ENCODE measurements around the gene PIK3C2B.
"Not testable (repeated sequence)": the region's sequence is repeated elsewhere in the genome, so short reads cannot be mapped to it uniquely, and the experiment has no call there.

PIK3C2B gene

DNA sequence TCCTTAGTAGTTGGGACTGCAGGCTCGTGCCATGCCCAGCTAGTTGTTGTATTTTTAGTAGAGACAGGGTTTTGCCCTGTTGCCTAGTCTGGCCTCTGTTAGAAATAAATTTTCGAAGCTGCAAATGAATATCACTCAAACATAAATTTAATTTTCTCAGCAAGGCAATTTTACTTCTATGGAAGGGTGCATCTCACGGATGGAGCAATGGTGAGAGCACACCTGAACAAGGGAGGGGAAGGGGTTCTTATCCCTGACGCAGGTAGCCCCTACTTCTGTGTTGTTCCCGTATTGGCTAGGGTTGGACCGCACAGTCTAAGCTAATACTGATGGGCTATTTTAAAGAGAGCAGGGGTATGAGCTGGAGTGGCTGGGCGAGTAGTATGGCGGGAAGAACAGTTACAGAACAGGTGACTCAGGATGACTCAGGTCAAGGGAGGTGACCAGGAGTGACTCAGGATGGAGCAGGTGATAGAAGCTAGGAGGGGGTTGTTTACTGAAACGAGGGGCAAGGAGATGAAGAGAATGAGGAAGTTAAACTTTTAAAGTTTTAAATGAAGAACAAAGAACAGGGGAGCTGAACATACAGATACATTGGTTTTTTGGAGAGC lies 29.1 kb upstream of the PIK3C2B start:
- Histone ChIP-seq H3K4me3 (ENCODE audit: low read depth, low read length) (no peak overlapping the region), H3K27ac (ENCODE audit: low read depth, low read length) (0 out of 2 replicates have a peak overlapping the region, but pooled peaks have one; percentile 65)

DNA sequence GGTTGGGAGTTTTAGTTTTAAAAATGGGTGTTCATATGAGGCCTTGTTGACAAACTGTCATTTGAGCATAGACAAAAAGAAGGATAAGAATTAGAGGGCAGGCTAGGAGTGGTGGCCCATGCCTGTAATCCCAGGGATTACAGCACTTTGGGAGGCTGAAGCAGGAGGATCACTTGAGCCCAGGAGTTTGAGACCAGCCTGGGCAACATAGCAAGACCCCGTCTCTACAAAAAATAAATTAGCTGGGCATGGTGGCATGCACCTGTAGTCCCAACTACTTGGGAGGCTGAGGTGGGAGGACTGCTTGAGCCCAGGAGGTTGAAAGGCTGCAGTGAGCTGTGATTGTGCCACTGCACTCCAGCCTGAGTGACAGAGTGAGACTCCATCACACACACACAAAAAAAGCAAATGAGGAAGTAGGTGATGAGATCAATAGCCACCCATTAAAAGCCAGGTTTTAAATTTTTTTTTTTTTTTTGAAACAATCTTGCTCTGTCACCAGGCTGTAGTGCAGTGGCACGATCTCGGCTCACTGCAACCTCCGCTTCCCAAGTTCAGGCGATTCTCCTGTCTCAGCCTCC lies 27.4 kb upstream of the PIK3C2B start:
- peaks cover 53% of the 10 kb centered on the region for H3K36me3 ChIP-seq (ENCODE audit: control insufficient read depth, insufficient read depth, low read length)
- H3K9ac ChIP-seq (ENCODE audit: low read length); H3K9me3 ChIP-seq (ENCODE audit: control insufficient read depth, insufficient read depth, low read depth, low read length); H3K4me3 ChIP-seq (ENCODE audit: low read depth, low read length); H3K4me1 ChIP-seq (ENCODE audit: control insufficient read depth, insufficient read depth, low read length); H3K27me3 ChIP-seq (ENCODE audit: control insufficient read depth, insufficient read depth, low read length); H3K27ac ChIP-seq (ENCODE audit: low read depth, low read length): not testable (repeated sequence)

More for the DNA sequence above, 29.1 kb upstream of the PIK3C2B start:
- H3K9me3 ChIP-seq (ENCODE audit: control insufficient read depth, insufficient read depth, low read depth, low read length): peaks cover 9% of the 10 kb centered on the region
- peaks cover 6% of the 10 kb centered on the region; the same call in 1 of the 2 replicates for H3K4me1 ChIP-seq (ENCODE audit: control insufficient read depth, insufficient read depth, low read length)
- H3K36me3 ChIP-seq (ENCODE audit: control insufficient read depth, insufficient read depth, low read length): peaks cover 60% of the 10 kb centered on the region
- no peak overlapping the region for H3K9ac ChIP-seq (ENCODE audit: low read length)
- H3K27me3 ChIP-seq (ENCODE audit: control insufficient read depth, insufficient read depth, low read length): no peaks in the 10 kb centered on the region

DNA sequence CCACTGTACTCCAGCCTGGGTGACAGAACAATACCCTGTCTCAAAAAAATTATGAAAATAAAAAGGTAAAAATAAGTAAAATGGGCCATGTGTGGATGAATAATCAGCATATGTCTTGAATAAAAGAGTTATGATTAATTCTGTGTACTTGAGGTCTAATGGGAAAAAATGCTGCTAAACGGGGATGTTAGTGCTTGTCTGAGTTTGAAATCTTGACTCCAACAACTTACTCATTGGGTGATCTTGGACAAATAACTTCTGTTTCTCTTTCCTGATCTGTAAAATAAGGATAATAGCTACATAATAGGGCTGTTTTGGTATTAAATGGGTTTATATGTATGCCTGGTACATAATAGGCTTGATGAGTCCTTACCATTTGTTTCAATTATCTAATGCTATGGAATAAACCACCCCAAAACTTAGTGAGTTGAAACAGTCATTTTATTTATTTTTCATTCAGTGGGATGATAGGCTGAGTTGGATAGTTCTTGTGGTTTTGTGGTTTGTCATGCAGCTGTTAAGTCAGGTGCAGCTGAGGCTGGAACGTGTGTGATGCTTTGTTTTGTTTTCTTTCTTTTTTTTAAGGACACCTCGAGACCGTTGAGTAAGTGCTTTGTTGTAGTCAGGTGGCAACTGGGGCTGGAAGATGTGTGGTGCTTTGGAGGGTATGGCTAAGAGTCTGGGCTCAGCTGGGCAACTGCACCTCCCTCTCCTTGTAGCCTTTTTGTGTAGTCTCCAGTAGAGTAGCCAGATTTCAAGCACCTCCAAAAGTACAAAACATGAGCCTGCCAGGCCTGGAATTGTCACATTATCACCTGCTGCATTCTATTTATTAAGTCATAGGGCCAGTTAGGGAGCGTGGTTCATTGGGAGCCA lies 26.5 kb upstream of the PIK3C2B start:
- Histone ChIP-seq H3K27me3 (ENCODE audit: control insufficient read depth, insufficient read depth, low read length) (no peaks in the 10 kb centered on the region), H3K9me3 (ENCODE audit: control insufficient read depth, insufficient read depth, low read depth, low read length) (peaks cover 9% of the 10 kb centered on the region), H3K9ac (ENCODE audit: low read length) (no peak overlapping the region), H3K27ac (ENCODE audit: low read depth, low read length) (no peak overlapping the region), H3K4me1 (ENCODE audit: control insufficient read depth, insufficient read depth, low read length) (peaks cover 6% of the 10 kb centered on the region; the same call in 1 of the 2 replicates), H3K36me3 (ENCODE audit: control insufficient read depth, insufficient read depth, low read length) (peaks cover 44% of the 10 kb centered on the region), H3K4me3 (ENCODE audit: low read depth, low read length) (no peak overlapping the region)

DNA sequence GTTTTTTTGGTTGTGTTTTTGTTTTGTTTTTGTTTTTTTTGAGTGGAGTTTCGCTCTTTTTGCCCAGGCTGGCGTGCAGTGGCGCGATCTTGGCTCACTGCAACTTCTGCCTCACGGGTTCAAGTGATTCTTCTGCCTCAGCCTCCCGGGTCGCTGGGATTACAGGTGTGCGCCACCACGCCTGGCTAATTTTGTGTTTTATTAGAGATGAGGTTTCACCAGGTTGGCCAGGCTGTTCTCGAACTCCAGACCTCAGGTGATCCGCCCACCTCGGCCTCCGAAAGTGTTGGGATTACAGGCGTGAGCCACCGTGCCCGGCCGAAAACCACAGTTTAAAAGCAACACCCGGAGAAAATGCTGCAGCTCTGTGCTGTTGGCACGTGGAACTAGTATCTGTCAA lies 22.8 kb upstream of the PIK3C2B start:
- Histone ChIP-seq H3K27ac (ENCODE audit: low read depth, low read length) (peak overlapping the region; percentile 98; the same call in 1 of the 2 replicates), H3K4me3 (ENCODE audit: low read depth, low read length) (peak overlapping the region; percentile 88), H3K36me3 (ENCODE audit: control insufficient read depth, insufficient read depth, low read length) (peaks cover 20% of the 10 kb centered on the region)
- H3K4me1 ChIP-seq (ENCODE audit: control insufficient read depth, insufficient read depth, low read length); H3K9ac ChIP-seq (ENCODE audit: low read length); H3K27me3 ChIP-seq (ENCODE audit: control insufficient read depth, insufficient read depth, low read length); H3K9me3 ChIP-seq (ENCODE audit: control insufficient read depth, insufficient read depth, low read depth, low read length): not testable (repeated sequence)

DNA sequence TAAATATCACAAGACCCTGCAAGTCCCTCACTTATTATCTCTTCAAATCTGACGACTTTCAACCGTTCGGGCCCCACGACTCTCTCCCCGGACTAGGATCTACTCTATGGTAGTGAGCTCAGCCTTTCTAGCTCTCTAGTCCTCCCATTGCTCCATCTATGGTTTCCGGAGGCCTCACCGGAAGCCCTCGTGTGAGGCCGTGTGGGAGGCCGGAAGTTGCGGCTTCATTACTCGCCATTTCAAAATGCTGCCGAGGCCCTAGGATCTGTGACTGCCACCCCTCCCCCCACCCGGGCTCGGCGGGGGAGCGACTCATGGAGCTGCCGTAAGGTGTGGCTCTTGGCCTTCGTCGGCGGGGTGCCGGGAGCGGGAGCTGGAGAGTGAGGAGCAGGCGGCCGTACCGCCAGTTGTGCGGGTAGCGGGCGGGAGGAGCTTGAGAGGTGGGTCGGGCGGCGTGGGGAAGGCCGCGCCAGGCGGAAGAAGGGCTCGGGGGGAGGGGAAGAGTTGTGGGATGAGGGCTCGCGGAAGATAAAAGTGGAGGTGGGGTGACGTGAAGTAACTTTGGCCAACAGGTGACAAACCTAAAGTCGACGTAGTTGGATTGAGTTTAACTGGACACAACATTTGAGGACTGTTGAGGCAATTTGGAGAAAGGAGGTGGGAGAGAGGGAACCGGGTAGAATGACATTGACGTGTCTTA lies 21.7 kb upstream of the PIK3C2B start, which contains the start of gene MDM4:
MDM4 (plus strand) TSS at position 227 of the 700 bp plus-strand sequence. CDS start 9,113 bp downstream, outside the sequence.
- Histone ChIP-seq H3K36me3 (ENCODE audit: control insufficient read depth, insufficient read depth, low read length) (peaks cover 19% of the 10 kb centered on the region), H3K9me3 (ENCODE audit: control insufficient read depth, insufficient read depth, low read depth, low read length) (peaks cover under 1% of the 10 kb centered on the region; the same call in 1 of the 2 replicates), H3K27me3 (ENCODE audit: control insufficient read depth, insufficient read depth, low read length) (no peaks in the 10 kb centered on the region), H3K4me1 (ENCODE audit: control insufficient read depth, insufficient read depth, low read length) (peaks cover 3% of the 10 kb centered on the region; the same call in 1 of the 2 replicates), H3K4me3 (ENCODE audit: low read depth, low read length) (peak within 1 kb of the TSS; percentile 88), H3K9ac (ENCODE audit: low read length) (peak within 1 kb of the TSS; percentile 95), H3K27ac (ENCODE audit: low read depth, low read length) (peak within 1 kb of the TSS; percentile 98)

DNA sequence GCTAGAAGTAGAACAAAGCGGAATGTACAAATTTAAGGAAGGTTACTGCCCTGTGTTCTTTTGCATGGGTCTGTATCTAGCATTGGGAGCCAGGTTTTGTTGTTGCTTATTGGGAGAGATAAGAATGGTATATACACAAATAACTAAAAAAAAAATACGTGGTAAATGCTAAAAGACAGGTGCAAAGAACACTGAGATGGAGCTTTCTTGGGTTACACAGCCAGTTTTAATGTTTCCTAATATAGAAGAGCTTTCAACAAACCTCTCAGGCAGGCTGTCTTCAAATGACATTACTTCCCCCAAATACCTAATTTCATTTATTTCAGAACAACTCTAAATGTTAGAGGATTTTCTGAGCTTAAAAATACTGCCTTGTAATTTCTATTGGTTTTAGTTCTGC lies 20.2 kb upstream of the PIK3C2B start:
- Histone ChIP-seq H3K9ac (ENCODE audit: low read length) (no peak overlapping the region), H3K9me3 (ENCODE audit: control insufficient read depth, insufficient read depth, low read depth, low read length) (no peaks in the 10 kb centered on the region), H3K27ac (ENCODE audit: low read depth, low read length) (no peak overlapping the region), H3K27me3 (ENCODE audit: control insufficient read depth, insufficient read depth, low read length) (no peaks in the 10 kb centered on the region), H3K4me1 (ENCODE audit: control insufficient read depth, insufficient read depth, low read length) (peaks cover 3% of the 10 kb centered on the region; the same call in 1 of the 2 replicates), H3K4me3 (ENCODE audit: low read depth, low read length) (no peak overlapping the region), H3K36me3 (ENCODE audit: control insufficient read depth, insufficient read depth, low read length) (peaks cover 14% of the 10 kb centered on the region)

DNA sequence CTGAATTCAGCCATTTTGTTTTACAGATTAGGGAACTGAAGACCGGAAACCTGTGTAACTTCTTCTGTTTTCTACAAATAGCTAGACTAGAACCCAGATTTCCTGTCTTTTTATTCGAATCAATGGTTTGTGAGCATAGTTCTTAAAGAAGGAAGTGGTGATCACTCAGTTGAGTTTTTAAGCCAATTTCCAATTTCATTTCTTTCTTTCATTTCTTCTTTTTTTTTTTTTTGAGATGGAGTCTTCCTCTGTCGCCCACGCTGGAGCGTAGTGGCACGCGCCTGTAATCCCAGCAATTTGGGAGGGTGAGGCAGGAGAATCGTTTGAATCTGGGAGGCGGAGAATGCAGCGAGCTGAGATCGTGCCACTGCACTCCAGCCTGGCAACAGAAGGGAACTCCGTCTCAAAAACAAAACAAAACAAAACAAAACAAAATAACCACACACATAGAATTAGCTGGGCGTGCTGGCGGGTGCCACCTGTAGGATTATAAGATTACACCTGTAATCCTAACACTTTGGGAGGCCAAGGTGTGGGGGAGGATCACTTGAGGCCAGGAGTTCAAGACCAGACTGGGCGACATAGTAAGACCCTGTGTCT lies 18.6 kb upstream of the PIK3C2B start:
- H3K27ac ChIP-seq (ENCODE audit: low read depth, low read length): no peak overlapping the region
- peaks cover 3% of the 10 kb centered on the region; the same call in 1 of the 2 replicates for H3K4me1 ChIP-seq (ENCODE audit: control insufficient read depth, insufficient read depth, low read length)

DNA sequence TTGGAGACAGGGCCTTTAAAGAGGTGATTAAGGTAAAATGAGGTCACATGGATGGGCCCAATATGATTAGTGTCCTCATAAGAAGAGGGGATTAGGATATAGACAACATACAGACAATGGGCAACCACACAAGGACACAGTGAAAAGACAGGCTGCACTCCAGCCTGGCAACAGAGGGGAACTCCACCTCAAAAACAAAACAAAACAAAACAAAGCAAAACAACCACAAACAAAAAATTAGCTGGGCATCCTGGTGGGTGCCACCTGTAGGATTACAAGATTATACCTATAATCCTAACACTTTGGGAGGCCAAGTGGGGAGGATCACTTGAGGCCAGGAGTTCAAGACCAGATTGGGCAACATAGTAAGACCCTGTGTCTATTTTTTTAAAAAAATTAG lies 16.8 kb upstream of the PIK3C2B start:
- no peak overlapping the region for H3K4me3 ChIP-seq (ENCODE audit: low read depth, low read length)
- H3K9ac ChIP-seq (ENCODE audit: low read length): no peak overlapping the region
- H3K9me3 ChIP-seq (ENCODE audit: control insufficient read depth, insufficient read depth, low read depth, low read length): no peaks in the 10 kb centered on the region
- H3K36me3 ChIP-seq (ENCODE audit: control insufficient read depth, insufficient read depth, low read length): no peaks in the 10 kb centered on the region
- no peaks in the 10 kb centered on the region for H3K27me3 ChIP-seq (ENCODE audit: control insufficient read depth, insufficient read depth, low read length)
- peaks cover 3% of the 10 kb centered on the region; the same call in 1 of the 2 replicates for H3K4me1 ChIP-seq (ENCODE audit: control insufficient read depth, insufficient read depth, low read length)
- H3K27ac ChIP-seq (ENCODE audit: low read depth, low read length): no peak overlapping the region

More for the DNA sequence above, 18.6 kb upstream of the PIK3C2B start:
- Histone ChIP-seq H3K27me3 (ENCODE audit: control insufficient read depth, insufficient read depth, low read length) (no peaks in the 10 kb centered on the region), H3K9ac (ENCODE audit: low read length) (no peak overlapping the region), H3K9me3 (ENCODE audit: control insufficient read depth, insufficient read depth, low read depth, low read length) (no peaks in the 10 kb centered on the region), H3K36me3 (ENCODE audit: control insufficient read depth, insufficient read depth, low read length) (peaks cover 5% of the 10 kb centered on the region), H3K4me3 (ENCODE audit: low read depth, low read length) (no peak overlapping the region)

DNA sequence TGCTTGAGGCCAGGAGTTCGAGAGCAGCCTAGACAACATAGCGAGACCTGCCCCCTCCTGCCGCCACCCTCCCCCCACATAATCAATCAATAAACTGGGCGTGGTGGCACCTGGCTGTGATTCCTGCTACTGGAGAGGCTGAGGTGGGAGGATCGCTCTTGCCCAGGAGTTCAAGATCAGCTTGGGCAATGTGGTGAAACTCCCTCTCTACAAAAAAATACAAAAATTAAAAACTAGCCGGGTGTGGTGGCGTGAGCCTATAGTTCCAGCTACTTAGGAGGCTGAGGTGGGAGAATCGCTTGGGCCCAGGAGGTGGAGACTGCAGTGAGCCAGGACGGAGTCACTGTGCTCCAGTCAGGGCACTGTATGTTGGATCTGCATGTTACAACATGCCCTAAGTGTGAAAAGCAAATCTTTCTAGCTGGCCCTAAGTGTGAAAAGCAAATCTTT lies 14.6 kb upstream of the PIK3C2B start:
- no peaks in the 10 kb centered on the region for H3K27me3 ChIP-seq (ENCODE audit: control insufficient read depth, insufficient read depth, low read length)
- H3K4me1 ChIP-seq (ENCODE audit: control insufficient read depth, insufficient read depth, low read length): 0 out of 2 replicates have a peak, but pooled peaks cover 4% of the 10 kb centered on the region
- no peak overlapping the region for H3K27ac ChIP-seq (ENCODE audit: low read depth, low read length)
- H3K9ac ChIP-seq (ENCODE audit: low read length): no peak overlapping the region
- H3K9me3 ChIP-seq (ENCODE audit: control insufficient read depth, insufficient read depth, low read depth, low read length): no peaks in the 10 kb centered on the region
- no peaks in the 10 kb centered on the region for H3K36me3 ChIP-seq (ENCODE audit: control insufficient read depth, insufficient read depth, low read length)
- H3K4me3 ChIP-seq (ENCODE audit: low read depth, low read length): no peak overlapping the region

Data from HUES6 (cell line).